GM19395 (cell line): ENCODE data around the gene RAB29.

Experiments
- ATAC-seq: cut with Tn5 transposase; IDR thresholded peaks from one replicate; pipeline ENCODE4 v1.9.1; 2021; ENCODE audit warnings: mild to moderate bottlenecking, moderate library complexity; ENCODE audit not compliant: unreplicated experiment

The RAB29 gene

DNA sequence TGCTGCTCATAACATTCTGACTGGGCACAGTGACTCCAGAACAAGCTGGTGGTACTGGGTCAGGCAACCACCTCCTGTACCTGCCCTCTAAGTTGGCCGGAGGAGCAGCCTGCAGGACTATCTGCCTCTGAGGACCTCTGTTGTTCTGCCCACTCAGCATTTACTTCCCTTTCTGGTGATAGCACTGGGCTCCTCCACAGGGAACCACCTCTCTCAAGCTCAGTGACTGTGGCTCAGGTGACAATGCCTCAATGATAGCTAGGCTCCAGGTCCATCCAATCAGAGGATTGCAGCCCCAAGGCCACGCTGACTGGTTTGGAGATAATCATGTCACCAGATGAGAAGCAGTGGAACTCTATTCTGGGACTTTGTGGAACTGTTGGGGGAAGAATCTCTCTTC lies 21.9 kb upstream of the RAB29 start:
- ATAC-seq, result no peak

DNA sequence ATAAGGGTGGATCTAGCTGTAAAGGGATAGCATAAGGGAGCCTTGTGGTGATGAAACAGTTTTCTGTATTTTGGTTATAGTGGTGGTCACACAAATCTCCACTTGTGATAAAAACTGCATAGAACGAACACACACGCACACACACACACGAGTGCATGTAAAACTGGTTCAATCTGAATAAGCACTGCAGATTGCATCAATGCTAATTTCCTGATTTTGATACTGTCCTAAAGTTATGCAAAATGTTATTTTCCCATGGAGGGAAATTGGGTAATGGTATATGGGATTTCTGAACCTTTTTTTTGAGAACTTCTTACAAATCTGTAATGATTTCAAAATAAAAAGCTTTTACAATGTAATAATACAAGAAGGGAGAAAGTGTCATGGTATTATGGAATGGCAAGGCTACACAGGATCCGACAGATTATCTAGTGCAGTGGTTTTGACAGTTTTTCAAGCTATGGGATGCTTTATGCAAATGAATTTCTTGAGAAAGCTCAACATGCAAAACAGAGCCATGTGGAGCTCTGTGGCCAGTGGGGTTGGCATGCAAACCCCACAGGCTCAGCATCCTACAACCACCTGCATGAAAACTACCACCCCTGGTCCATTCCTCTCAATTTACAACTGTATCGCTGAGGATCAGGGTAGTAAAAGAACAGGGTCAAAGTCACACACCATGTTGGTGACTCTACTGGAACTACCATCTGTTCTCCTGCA lies 18.9 kb upstream of the RAB29 start:
- no peak for ATAC-seq

DNA sequence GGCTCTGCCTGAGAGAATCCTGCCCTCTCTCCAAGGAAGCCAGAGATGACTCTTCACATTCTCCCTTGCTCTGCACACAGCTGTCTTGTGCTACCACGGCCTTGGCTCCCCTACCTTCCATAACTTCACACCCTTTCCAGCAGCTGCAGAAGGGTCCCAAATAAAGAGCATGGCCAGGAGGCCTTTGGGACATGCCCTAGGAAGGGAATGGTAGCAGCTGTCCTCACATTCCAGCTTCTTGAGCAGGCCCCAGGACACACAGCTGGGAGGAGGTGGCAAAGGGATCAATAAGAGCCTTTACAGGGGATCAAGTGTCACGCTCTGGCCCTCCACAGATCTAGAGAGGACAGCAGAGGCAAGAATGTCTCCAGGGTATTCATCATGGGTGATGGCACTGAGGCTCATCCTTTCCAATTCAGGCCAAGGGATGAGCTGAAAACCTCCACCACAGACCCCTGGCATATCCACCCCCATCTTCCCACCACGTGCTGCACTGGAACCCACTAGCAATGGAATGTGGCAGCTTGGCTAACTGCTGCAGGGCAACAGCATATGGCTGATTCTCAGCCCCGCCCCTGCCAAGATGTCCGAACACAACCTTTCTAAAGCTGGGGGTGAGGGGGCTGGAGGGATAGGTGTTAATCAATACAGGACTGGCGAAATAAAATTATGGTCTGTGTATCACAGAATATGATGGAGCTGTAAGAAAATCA lies 17.8 kb upstream of the RAB29 start:
- ATAC-seq, result no peak

DNA sequence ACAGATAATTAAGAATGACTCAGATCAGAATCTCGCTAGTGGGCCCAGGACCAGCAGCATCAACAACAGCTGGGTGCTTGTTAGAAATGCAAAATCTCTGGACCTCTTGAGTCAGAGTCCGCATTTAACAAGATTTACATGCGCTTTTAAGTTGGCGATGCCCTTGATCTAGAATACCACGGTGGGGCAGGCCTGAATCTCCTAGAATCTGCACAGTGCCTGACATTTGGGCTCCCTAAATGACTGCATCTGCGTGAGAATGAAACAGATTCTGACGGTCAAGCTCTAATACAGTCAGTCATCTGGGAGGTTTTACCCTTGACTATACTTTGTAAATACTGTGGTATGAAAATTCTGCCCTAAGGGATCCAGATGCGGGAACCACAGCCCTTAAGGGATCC lies 17.2 kb upstream of the RAB29 start:
- no peak for ATAC-seq

DNA sequence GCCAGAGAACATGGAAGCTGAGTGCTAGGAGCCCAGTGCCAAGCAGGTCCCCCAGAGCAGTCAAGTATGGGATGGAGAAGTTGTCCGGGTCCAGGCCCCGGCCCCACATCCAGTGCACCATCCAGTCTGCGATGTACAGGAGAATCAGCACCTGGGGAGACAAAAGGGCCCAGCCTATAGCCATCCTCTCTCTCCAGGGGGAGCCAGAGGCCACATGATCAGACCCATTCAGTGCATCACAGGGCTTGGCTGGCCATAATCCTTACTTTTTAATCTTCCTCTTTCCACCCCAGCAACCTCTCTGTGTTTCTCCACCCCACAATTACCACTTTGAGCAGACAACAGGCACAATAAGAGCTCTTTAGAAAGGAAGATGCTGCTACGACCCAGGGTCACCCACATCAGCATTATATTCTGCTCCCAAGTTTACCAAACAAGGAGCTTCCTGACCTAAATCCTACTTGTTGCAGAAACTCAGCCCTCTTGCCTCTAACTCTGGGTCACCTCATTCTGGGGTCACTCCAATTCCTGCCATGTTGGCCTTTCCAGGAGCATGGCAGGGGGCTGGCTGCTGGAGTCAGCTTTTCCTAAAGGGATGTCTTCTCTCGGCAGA lies 16.4 kb upstream of the RAB29 start:
- peak; percentile 64 for ATAC-seq

DNA sequence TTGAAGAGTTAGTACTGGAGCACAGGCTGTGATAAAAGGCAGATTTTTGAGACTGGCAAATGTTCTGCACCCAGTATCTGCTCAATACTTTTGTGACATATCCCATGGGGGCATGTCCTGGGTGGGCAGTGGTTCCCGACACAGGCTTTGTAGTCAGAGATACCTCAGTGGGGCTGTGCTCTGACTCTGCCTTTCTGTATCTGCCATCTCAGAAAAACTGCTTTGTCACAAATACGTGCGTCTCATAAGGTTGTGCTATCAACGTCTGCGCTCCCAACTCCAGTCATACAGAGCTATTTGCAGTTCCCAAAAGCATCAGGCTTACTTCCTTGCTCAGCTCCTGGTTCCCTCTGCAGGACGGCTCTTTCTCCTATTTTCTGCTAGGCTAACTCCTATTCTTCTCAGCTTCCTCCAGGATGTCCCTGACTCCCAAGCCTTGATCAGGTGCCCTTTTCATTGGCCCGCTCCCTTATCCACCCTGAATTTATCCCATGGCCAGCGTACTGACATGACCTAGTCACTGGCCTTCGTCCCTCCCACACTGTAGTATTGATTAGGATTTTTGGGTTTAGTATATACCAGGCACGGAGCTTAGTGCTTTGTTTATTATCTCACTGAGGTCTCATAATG lies 12.1 kb upstream of the RAB29 start:
- no peak for ATAC-seq

DNA sequence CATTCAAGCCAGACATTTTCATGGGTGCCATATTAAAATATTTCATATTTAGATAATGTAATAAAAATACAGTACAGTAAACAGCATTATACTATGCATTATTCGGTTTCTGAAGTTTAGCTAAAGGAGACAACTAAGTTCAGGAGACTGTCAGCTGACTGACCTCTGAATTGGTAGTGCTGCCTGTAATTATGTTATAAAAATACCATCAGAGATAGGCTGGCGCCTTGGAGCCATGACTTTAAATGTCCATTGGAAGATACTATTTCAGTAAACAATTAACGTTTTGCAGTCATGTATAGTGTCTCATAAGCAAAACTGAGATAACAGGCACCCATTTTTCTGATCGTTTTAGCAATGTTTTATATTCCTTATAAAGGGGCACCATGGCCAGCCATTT lies 11.3 kb upstream of the RAB29 start:
- no peak for ATAC-seq

DNA sequence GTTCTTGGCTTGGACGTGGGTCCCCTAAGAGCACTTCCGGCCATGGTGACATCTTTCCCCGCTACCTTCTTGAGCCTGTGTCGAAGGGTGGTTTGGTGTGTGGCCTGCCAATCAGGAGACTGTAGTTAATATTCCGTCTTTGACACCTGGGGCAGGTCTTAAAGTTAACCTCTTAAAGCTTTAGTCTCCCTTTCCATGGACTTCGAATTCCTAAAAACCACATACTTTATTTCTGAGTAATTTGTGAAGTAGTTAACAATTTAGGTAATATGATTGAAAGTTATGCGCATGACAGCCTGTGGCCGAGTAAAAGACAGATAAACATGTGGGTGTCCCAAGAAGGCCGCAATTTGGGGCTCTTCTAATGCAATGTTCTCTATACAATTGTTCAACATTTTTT lies 10.2 kb upstream of the RAB29 start:
- ATAC-seq, result no peak

DNA sequence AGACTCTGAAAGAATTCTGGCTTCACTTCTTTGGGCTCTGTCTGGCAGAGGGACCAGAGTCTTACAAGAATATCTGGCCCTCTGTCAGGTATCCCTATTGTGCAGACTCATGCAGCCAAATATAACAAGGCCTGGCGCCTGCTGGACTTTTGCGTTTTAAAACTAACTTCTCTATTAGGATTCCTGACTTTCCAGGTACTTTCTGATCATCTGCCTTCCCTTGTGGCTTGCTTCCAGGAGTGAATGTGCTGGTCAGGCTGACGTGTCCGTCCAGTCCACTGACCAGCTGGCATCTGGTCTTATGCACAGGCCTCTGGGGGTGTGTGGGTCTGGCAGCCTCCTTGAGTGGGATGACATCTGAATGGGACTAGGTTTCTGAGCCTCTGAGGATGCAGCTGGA lies 8.6 kb upstream of the RAB29 start:
- no peak for ATAC-seq

DNA sequence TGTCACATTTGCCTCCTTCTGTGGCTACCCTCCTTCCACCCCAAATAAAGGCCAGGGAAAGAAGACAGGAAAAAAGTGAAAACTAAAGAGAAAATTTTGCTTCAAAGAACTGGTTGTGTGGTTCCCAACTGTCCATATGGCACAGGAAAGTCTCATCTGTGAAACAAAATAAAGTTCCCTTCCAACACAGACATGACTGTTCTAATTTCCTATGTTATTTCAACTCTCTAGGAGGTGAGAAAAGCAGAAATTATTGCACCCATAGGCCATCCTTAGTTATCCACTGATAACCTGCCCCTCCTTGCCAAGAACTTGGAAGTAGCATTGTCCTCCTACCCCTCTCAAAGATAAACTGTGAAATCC lies 8.1 kb upstream of the RAB29 start:
- ATAC-seq, result no peak

DNA sequence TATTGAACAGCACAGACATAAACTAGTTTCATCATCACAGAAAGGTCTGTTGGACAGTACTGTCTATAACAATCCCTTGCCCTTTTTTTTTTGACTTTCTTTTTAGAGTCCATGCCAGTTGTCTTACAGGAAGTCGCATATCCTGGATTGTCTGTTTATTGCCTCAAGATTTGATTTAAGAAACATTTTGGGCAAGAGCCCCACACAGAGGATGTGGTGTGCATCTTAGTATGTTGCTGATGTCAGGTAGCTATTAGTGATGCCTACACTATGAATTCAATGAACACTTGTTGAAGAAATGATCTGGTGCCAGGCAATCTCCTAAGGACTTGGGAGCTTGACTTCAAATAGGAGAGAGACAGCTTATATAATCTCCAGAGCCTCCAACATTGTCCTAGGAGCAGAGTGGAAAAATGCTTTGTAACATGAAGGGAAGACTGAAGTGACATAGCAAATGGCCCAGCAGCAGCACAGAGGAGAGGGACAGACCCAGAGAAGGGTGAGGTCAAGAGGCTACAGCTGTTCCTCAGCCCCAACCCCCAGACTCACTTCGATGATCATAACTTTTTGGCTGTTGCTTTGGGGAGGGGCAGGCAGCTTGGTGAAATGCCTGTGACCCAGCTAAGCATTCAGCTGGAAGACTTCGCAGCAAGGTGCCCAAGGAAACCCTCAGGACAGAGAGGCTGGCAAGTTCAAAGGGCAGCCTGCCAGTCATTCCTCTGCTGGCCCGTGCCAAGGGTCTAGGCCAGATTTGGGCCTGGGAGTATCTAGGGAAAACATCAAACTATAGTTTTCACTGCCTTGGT lies 7.5 kb upstream of the RAB29 start:
- no peak for ATAC-seq

DNA sequence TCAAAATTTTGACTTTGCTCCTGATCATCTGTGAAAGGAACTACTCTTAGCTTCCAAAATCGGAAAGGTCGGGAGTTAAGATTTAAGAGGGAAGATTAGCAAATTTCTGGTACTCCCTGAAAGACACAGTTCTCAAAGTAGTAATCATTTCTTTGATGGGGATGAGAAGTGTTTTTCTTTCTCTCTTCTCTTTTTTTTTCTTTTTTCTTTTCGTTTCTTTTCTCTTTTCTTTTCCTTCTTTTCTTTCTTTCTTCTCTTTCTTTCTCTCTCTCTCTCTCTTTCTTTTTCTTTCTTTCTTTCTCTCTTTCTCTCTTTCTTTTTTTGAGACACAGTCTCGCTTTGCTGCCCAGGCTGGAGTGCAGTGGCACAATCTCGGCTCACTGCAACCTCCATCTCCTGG lies 5.1 kb upstream of the RAB29 start:
- no peak for ATAC-seq

DNA sequence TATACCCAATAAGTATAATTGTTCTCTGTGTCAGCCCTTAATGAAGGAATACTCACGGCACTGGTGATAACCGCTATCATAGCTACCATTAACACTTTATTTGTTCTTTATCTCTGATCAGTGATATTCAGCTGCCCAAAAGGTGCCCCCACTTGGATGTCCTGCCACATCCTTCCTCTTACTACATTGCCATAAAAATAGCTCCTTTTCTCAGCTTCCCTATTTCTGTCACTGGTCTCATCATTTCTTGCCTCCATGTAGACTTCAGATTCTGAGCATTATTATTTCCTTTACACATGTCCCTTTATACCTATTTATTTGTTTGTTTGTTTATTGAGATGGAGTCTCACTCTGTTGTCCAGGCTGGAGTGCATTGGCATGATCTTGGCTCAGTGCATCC lies 2.7 kb upstream of the RAB29 start:
- no peak for ATAC-seq

DNA sequence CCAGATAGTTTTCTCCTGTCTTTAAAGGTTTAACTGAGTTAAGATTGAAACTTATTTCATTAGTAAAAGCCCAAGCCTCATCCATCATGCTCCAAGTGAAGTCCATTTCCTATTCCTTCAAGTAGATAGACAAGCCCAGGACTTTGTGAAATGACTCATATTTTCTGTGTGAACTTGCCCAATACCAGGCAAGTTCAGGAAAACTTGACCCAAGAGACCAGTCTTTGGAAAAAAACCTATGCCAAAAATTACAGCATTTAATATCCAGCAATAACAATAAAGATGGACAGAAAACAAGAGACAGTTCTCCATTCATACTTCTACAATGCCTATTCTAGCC lies 405 bp upstream of the RAB29 start:
- no peak for ATAC-seq

DNA sequence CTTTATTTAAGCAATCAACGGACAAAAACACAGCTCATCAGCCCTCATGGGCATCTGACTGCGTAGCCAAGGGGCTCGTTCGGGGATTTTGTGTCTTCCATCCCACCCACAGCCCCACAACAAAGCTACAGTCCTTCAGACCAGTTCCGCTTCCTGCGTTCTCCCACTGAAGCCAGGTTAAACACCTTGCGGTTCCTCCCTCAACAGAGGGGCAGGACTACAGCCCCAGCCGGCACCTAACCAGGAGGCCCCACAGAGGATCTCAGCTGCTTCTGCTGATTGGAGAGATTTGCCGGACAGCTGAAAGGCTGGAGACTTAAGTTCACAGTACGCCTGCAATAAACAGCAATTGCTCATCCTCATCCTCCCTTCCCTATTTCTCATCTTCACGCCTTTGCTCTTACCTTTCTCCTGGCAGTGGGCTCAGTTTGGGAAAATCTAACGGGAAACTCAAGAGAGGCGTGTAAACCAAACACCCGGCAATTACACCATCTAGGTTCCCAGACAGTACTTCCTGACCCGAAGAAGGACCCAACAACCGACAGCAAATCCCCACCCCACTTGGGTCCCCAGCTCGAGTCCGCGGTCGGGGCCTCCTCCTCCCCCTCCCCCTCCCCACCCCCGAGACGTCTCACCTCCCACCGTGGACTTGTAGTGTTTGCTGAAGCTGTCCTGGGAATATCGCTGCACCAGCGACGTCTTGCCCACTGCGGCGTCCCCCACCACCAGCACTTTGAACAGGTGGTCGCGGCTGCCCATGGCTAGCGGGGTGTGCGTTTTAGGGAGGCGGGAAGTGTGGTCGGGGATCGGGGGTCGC lies 876 bp downstream of the RAB29 start:
- ATAC-seq, result peak; percentile 43

DNA sequence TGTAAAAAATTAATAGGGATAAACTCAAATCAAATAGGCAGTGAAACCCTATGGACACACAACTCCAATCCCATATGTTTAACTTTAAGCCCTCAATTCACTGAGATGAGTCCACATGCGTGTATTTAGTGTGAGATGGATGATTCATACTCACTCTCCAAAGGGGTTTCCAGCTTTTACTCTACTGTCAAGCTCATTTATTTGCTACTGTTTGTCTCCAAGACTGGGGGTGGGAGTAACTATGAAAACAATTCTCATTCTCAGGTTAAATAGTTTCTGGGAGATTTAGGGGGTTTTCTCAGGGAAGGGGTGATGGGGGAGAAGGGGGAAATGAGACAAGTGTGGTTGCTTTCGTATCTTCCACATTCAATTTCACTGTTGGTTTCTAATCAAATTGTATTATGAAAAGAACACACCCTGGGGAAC lies 2.7 kb downstream of the RAB29 start:
- ATAC-seq, result no peak

DNA sequence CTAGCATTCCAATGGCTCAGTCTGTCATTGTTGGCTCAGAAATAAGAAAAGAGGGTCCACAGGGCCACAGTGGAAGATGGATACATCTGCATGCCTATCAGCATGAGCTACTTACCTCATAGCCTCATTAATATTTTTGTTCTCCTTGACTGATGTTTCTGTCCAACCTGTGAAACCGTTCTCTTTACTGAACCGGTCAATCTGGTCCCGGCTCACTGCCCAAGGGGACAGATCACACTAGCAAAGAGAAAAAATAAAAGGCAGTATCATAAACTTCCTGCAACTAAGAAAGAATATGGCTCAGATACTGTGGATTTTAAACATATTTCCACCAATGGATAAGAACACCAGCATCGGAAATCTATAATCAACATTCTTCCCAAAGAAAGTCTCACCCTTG lies 4.7 kb downstream of the RAB29 start:
- ATAC-seq, result no peak

DNA sequence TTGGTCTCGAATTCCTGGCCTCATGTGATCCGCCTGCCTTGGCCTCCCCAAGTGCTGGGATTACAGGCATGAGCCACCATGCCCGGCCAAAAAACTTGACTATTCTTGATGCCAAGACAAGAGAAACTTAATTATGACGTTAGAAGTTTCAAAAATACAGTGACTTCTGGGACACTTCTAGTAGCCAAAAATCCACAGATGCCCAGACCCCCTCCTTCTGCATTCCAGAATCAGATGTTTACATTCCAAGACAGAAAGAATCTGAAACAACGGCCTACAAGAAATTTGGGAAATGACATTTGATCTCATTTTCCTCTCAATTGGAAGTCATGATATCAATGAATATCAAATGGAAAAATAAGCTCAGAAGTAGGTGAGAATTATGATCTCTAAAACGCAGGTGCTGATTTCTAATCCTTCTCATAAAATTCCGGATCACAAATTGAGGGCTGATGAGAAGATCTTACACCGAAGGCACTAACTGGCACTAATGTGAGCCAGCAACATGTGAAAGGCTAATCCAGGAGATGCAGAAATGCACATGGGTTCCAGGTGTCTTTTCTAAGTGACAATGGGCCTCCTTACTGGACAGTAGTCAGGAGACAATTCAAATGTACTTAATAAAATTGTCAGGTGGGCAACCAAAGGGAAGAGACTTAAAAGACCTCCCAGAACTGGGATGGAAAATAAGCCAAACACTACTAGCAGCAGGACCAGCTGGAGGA lies 5.5 kb downstream of the RAB29 start:
- ATAC-seq, result no peak

DNA sequence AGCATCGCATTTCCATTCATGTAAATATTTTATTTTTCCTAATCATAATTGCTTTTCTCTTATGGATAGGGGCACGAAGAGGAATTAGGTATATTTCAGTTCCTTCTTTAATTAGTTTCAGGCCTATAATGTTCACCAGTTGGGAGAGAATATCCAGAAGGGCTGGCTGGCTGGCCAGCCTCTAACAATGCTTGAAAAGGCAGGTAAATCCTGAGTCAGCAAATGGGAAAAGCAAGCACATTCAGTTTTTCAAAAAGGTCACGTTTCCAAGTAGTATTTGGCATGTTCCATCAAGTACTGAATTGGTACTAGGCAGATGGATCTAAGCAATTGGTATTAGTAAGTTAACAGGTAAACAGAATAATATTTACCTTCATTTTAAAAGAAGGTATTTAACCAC lies 8.0 kb downstream of the RAB29 start:
- no peak for ATAC-seq

DNA sequence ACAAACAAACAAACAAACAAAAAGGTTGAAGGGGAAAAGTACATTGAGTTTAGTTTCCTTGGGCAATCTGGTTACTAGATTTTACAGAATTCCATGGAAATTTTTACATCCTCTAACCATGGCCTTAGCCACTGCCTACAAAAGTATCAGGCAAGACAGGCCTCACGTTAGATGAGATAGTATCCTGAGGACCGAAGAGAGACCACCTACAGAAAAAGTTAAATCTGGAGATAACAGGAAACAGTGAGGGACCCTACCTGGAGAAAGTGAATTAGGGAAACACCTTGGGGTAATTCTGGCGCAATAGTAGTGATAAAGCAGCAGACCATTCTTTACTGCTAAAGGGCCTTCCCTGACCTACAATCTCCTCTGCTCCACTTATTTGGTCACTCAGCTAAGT lies 8.7 kb downstream of the RAB29 start:
- no peak for ATAC-seq
